HL-60 (cell line): ENCODE results near the gene RPL39L.

Experiments
- DNase-seq, 2 experiments: peaks; one replicate each; pipeline ENCODE4 v3.0.0-alpha.2; 2010 to 2020; ENCODE audit warnings: low read depth in 1 of 2, low spot score in 1 of 2
- H3K27ac ChIP-seq: fragments of 250-450 bp; sonication (Bioruptor Pico); replicated peaks from 2 replicates; pipeline ENCODE4 v1.5.1; 2020; ENCODE audit warnings: mild to moderate bottlenecking, moderate library complexity
- H3K27me3 ChIP-seq: fragments of 250-450 bp; sonication (Bioruptor Pico); 2 replicates; pipeline ENCODE4 v1.5.1; 2021; ENCODE audit warnings: mild to moderate bottlenecking, moderate library complexity; ENCODE audit not compliant: insufficient read depth, poor library complexity, severe bottlenecking
- H3K4me3 ChIP-seq: replicated peaks from 2 replicates; pipeline ENCODE4 v1.5.1; 2011; ENCODE audit warnings: mild to moderate bottlenecking, control low read depth, low read length; ENCODE audit not compliant: insufficient read depth
- GABPA ChIP-seq: IDR thresholded peaks from 2 replicates; pipeline ENCODE4 v1.6.1; 2012; ENCODE audit warnings: low read depth
- POLR2AphosphoS5 ChIP-seq: IDR thresholded peaks from 2 replicates; pipeline ENCODE4 v1.6.1; 2012; ENCODE audit warnings: low read depth
- REST ChIP-seq: IDR thresholded peaks from 2 replicates; pipeline ENCODE4 v1.6.1; 2012; ENCODE audit warnings: low read depth; ENCODE audit not compliant: insufficient replicate concordance
- SPI1 ChIP-seq: IDR thresholded peaks from 2 replicates; pipeline ENCODE4 v1.6.1; 2012; ENCODE audit warnings: low read depth, mild to moderate bottlenecking, borderline replicate concordance
- TF ChIP-seq, protein P1 (sequence below): IDR thresholded peaks from one replicate; pipeline ENCODE4 v1.5.1; 2011; ENCODE audit warnings: low read length, control low read depth, inconsistent platforms; ENCODE audit not compliant: insufficient read depth

The RPL39L gene

DNA sequence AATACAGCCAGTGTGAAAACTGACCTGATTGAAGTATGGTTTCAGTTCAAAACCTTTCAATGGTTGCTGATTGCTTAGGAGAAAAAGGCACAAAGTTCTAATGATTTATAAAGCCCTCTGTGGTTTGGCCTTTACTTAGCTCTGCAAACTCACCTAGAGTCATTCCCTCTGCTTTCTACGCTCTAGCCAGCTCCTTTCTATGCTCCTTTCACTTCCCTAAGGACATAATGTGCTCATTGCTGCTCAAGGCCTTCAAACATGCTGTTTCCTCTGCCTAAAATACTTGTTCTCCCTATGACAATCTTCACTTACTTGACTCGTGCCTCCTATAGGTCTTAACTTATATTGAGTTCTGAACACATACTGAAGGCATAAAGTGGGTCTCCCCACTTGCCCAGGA is 19.0 kb downstream of the RPL39L start:
- TF ChIP-seq REST: no peak
- no peak for TF ChIP-seq SPI1
- H3K27ac ChIP-seq: no peak overlapping the region
- H3K27me3 ChIP-seq: peaks cover 2% of the 10 kb centered on the region
- no peak overlapping the region for H3K4me3 ChIP-seq
- DNase-seq: no peak

- Histone ChIP-seq H3K4me3 (no peak overlapping the region), H3K27ac (no peak overlapping the region), H3K27me3 (no peaks in the 10 kb centered on the region)
- no peak for DNase-seq
- TF ChIP-seq SPI1 (no peak), POLR2AphosphoS5 (no peak), GABPA (no peak), REST (no peak)
- TF ChIP-seq, protein P1, sequence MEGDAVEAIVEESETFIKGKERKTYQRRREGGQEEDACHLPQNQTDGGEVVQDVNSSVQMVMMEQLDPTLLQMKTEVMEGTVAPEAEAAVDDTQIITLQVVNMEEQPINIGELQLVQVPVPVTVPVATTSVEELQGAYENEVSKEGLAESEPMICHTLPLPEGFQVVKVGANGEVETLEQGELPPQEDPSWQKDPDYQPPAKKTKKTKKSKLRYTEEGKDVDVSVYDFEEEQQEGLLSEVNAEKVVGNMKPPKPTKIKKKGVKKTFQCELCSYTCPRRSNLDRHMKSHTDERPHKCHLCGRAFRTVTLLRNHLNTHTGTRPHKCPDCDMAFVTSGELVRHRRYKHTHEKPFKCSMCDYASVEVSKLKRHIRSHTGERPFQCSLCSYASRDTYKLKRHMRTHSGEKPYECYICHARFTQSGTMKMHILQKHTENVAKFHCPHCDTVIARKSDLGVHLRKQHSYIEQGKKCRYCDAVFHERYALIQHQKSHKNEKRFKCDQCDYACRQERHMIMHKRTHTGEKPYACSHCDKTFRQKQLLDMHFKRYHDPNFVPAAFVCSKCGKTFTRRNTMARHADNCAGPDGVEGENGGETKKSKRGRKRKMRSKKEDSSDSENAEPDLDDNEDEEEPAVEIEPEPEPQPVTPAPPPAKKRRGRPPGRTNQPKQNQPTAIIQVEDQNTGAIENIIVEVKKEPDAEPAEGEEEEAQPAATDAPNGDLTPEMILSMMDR: no peak
Observed at GRCh38 chr3:187114511-187114910, 24.8 kb downstream of the RPL39L start.

DNA sequence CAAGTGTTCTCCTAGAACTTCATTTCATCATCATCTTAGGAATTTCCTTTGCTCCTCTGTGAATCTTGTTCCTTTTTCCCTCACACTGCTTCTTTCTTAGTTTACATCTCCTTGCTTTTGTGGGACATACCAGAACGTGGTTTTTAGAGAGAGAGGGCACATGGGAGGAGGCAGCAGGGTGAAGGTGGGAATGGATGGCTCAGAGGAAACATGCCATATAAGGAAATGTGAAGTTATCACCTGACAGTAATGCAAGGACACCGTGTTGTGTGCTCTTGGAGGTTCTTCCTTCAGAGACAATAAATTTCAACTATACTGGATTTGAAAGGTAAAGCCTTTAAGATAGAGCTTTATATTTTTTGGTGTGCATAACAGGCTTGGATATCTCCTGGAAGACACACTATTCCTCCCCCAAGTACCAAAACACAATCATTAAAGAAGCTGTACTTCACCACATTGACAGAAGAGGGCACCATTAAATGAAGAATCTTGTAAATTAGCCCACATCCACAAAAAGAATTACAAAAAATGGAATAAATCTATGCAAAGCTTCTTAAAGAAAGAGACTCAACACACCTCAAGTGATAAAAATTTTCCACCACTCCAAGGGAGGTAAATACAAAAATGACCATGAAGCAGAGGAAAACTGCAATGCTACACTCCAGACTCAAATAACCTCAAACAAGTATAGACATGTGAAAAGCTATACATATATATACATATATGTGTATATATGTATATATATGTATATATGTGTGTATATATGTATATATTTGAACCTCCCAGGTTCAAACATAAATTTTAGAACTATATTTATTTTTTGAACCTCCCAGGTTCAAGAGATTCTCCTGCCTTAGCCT is 26.1 kb downstream of the RPL39L start:
- no peak overlapping the region for H3K4me3 ChIP-seq
- H3K27me3 ChIP-seq: no peaks in the 10 kb centered on the region
- TF ChIP-seq SPI1: no peak
- TF ChIP-seq, protein P1: peak; percentile 25
- no peak for DNase-seq
- H3K27ac ChIP-seq: no peak overlapping the region

DNA sequence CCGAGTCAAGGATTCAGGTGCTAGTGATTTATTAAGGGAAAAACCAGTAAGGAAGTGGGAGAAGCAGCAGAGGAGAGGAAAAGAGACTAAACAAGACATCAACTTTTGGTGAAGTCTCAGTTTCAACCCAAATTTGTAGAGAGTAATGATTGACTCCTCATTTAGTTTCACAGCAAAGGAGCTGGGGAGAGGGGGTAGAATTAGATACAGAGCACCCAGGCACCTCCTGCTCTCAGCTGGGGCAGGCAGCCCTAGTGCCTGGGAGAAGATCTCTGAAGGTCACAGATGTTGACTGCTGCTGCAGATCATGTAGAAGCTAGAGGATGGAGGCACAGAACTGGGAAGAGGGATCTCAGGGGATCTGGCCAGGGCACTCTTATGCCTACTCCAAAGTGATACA is 29.1 kb downstream of the RPL39L start:
- H3K4me3 ChIP-seq: no peak overlapping the region
- no peak overlapping the region for H3K27ac ChIP-seq
- DNase-seq: no peak
- no peaks in the 10 kb centered on the region for H3K27me3 ChIP-seq
- TF ChIP-seq GABPA: no peak
- TF ChIP-seq SPI1: no peak

- no peaks in the 10 kb centered on the region for H3K27me3 ChIP-seq
- TF ChIP-seq, protein P1: no peak
- no peak for TF ChIP-seq SPI1
- TF ChIP-seq POLR2AphosphoS5: no peak
- no peak for TF ChIP-seq REST
- no peak for TF ChIP-seq GABPA
- no peak for DNase-seq
- no peak overlapping the region for H3K27ac ChIP-seq
- H3K4me3 ChIP-seq: no peak overlapping the region
Observed at GRCh38 chr3:187107989-187108388, 31.3 kb downstream of the RPL39L start.
